CD14-positive monocyte (primary cell): ENCODE results near the gene ADA. TPM values are rescaled to one million over a fixed set of nuclear protein-coding genes. Genes with fewer than 3 reads are reported as not detected.

Experiments used
- DNase-seq, 3 donors: peaks; one replicate each; pipeline ENCODE4 v3.0.0-alpha.2; 2011 to 2022
- H2AFZ ChIP-seq: 2 replicates; pipeline ENCODE4 v1.6.0; 2012; ENCODE audit warnings: mild to moderate bottlenecking, low read depth, low read length, inconsistent platforms; ENCODE audit not compliant: insufficient read depth, poor library complexity, severe bottlenecking
- H3K27ac ChIP-seq, 2 donors: 1 replicate in 1 of 2; 2 replicates in 1 of 2; pipeline ENCODE4 v1.5.1; 2012 to 2013; ENCODE audit warnings: low read length in 2 of 2, control low read depth in 1 of 2, inconsistent platforms in 1 of 2, low read depth in 1 of 2, mild to moderate bottlenecking in 1 of 2
- H3K27me3 ChIP-seq, 2 donors: one replicate each; pipeline versions ENCODE4 v1.6.0 to v1.6.1; 2011 to 2013; ENCODE audit warnings: low read length in 2 of 2; ENCODE audit not compliant: control insufficient read depth in 2 of 2, insufficient read depth in 2 of 2
- H3K36me3 ChIP-seq, 2 donors: replicated peaks in 1 of 2; 1 replicate in 1 of 2; 2 replicates in 1 of 2; pipeline versions ENCODE4 v1.5.1 to v1.6.1; 2012 to 2013; ENCODE audit warnings: low read length in 2 of 2, control low read depth in 1 of 2, inconsistent platforms in 1 of 2, mild to moderate bottlenecking in 1 of 2; ENCODE audit not compliant: insufficient read depth in 2 of 2, control insufficient read depth in 1 of 2
- H3K4me1 ChIP-seq, 2 donors: 1 replicate in 1 of 2; 2 replicates in 1 of 2; pipeline versions ENCODE4 v1.5.1 to v1.6.1; 2012 to 2013; ENCODE audit warnings: low read length in 2 of 2, control low read depth in 1 of 2, inconsistent platforms in 1 of 2, mild to moderate bottlenecking in 1 of 2, moderate library complexity in 1 of 2; ENCODE audit not compliant: insufficient read depth in 2 of 2, control insufficient read depth in 1 of 2
- H3K4me2 ChIP-seq: replicated peaks from 2 replicates; pipeline ENCODE3; 2012; ENCODE audit warnings: low read length, moderate library complexity, mild to moderate bottlenecking; ENCODE audit not compliant: poor library complexity, severe bottlenecking; ENCODE audit errors: extremely low read depth
- H3K4me3 ChIP-seq, 3 experiments: fragments of 200-600 bp in 1 of 3; sonication (generic) in 1 of 3; replicated peaks in 1 of 3; 1 replicate in 2 of 3; 2 replicates in 1 of 3; pipeline ENCODE4 v1.5.1; 2011 to 2013; ENCODE audit warnings: low read length in 3 of 3, mild to moderate bottlenecking in 3 of 3, control low read depth in 2 of 3, low read depth in 2 of 3, inconsistent platforms in 1 of 3, moderate library complexity in 1 of 3
- H3K79me2 ChIP-seq: 2 replicates; pipeline ENCODE4 v1.6.0; 2012; ENCODE audit warnings: mild to moderate bottlenecking, control low read depth, inconsistent platforms, low read length, moderate library complexity; ENCODE audit not compliant: insufficient read depth
- H3K9ac ChIP-seq: 2 replicates; pipeline ENCODE4 v1.6.0; 2017; ENCODE audit warnings: low read length, mild to moderate bottlenecking; ENCODE audit not compliant: insufficient read depth, poor library complexity, severe bottlenecking
- H3K9me3 ChIP-seq, 2 donors: replicated peaks in 1 of 2; 1 replicate in 1 of 2; 2 replicates in 1 of 2; pipeline versions ENCODE4 v1.5.1 to v1.6.1; 2012 to 2013; ENCODE audit warnings: low read length in 2 of 2, control low read depth in 1 of 2; ENCODE audit not compliant: control insufficient read depth in 1 of 2, insufficient read depth in 1 of 2
- H4K20me1 ChIP-seq: 2 replicates; pipeline ENCODE4 v1.6.0; 2012; ENCODE audit warnings: mild to moderate bottlenecking, low read length, control low read depth, moderate library complexity; ENCODE audit not compliant: insufficient read depth
- H3K27ac Mint-ChIP-seq, 7 donors: one replicate each; pipeline ENCODE4 v1.8.0; 2020; ENCODE audit warnings: mild to moderate bottlenecking in 7 of 7, mixed read lengths in 7 of 7, moderate library complexity in 6 of 7, inconsistent platforms in 2 of 7
- H3K27me3 Mint-ChIP-seq, 3 donors: one replicate each; pipeline ENCODE4 v1.8.0; 2021 to 2022; ENCODE audit warnings: low read depth in 3 of 3, mild to moderate bottlenecking in 3 of 3, mixed read lengths in 3 of 3, moderate library complexity in 3 of 3, inconsistent platforms in 1 of 3
- H3K36me3 Mint-ChIP-seq, 2 donors: one replicate each; pipeline ENCODE4 v1.8.0; 2020; ENCODE audit warnings: mixed read lengths in 2 of 2, inconsistent platforms in 1 of 2, mild to moderate bottlenecking in 1 of 2
- H3K4me1 Mint-ChIP-seq: one replicate; pipeline ENCODE4 v1.8.0; 2020; ENCODE audit warnings: mild to moderate bottlenecking, mixed read lengths
- H3K4me3 Mint-ChIP-seq, 2 donors: one replicate each; pipeline ENCODE4 v1.8.0; 2020; ENCODE audit warnings: mild to moderate bottlenecking in 2 of 2, mixed read lengths in 2 of 2, moderate library complexity in 1 of 2
- H3K9me3 Mint-ChIP-seq, 7 donors: one replicate each; pipeline ENCODE4 v1.8.0; 2020 to 2022; ENCODE audit warnings: mixed read lengths in 7 of 7, mild to moderate bottlenecking in 6 of 7, moderate library complexity in 6 of 7, inconsistent platforms in 2 of 7
- WGBS: methylation state at CpG from one replicate; pipeline ENCODE4 v1.1.5; 2013; ENCODE audit warnings: missing lambda C conversion rate; ENCODE audit not compliant: insufficient coverage; 5-methylcytosine and 5-hydroxymethylcytosine counted together
- intact Hi-C, 2 donors: fragments of 100-400 bp; cut with micrococcal nuclease; formaldehyde crosslinking; loops; one replicate each; pipeline versions ENCODE4 v1.15.0 to v1.15.1; 2023
- polyA plus RNA-seq, 3 donors: library from polyadenylated mRNA; depleted of rRNA in 1 of 3; unstranded in 2 of 3; stranded (reverse) in 1 of 3; fragments of 300-500 nt in 2 of 3; fragments of >200 nt in 1 of 3; fragmentation: Illumina TruSeq in 2 of 3; gene quantifications; 1 replicate in 2 of 3; 2 replicates in 1 of 3; pipeline ENCODE4 v1.2.3, GENCODE V29; 2012 to 2021
- TF ChIP-seq, protein P1 (sequence below): fragments of 200-600 bp; IDR thresholded peaks from one replicate; pipeline ENCODE4 v1.8.0; 2022; ENCODE audit warnings: antibody characterized with exemption, mild to moderate bottlenecking

Gene ADA
- polyA plus RNA-seq, 3 donors, result 11.1 to 17.2 (median 15.6) TPM

DNA sequence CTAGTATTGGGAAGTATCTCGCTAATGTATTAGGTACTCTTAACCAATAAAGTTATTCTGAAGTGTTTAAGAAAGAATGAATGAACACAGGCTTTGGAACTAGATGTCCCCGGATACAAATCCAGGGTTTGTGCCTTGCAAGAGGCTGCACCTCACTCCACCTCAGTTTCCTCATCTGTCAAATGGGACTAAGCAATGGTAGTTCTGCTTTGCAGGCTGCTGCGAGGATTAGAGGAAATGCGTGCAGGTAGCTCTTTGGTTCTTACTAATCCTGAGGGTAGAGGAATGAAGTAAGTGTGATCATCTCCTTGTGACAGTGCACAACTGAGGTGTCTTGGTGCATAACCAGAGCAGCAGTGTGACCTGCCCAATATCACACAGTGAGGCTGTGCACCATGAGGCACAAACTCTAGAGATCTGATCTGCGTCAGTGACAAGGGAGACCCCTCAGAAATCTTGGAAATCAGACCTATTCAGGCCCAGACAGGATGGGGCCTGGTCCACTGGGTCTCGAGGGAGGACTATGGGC lies 26.7 kb downstream of the ADA start:
- no peaks in the 10 kb centered on the region for H3K27me3 ChIP-seq
- Mint-ChIP-seq H3K27ac (peak overlapping the region in 1 of 7 donors; percentile 86), H3K27me3 (no peaks in the 10 kb centered on the region), H3K9me3 (peaks cover 4 to 18% (median 10%) of the 10 kb centered on the region in 7 donors), H3K4me1 (peaks cover 5% of the 10 kb centered on the region), H3K36me3 (peaks cover 5 to 9% of the 10 kb centered on the region in 2 donors), H3K4me3 (no peak overlapping the region)
- no peak overlapping the region for H3K4me3 ChIP-seq
- H2AFZ ChIP-seq, result no peak overlapping the region
- no peak overlapping the region for H3K4me2 ChIP-seq
- intact Hi-C loops, result no loop called here
- TF ChIP-seq, protein P1, sequence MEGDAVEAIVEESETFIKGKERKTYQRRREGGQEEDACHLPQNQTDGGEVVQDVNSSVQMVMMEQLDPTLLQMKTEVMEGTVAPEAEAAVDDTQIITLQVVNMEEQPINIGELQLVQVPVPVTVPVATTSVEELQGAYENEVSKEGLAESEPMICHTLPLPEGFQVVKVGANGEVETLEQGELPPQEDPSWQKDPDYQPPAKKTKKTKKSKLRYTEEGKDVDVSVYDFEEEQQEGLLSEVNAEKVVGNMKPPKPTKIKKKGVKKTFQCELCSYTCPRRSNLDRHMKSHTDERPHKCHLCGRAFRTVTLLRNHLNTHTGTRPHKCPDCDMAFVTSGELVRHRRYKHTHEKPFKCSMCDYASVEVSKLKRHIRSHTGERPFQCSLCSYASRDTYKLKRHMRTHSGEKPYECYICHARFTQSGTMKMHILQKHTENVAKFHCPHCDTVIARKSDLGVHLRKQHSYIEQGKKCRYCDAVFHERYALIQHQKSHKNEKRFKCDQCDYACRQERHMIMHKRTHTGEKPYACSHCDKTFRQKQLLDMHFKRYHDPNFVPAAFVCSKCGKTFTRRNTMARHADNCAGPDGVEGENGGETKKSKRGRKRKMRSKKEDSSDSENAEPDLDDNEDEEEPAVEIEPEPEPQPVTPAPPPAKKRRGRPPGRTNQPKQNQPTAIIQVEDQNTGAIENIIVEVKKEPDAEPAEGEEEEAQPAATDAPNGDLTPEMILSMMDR, result no peak
- WGBS, result 100% methylated on average over 1 of the region's 6 CpGs
- H3K9ac ChIP-seq, result no peak overlapping the region
- H3K79me2 ChIP-seq, result no peaks in the 10 kb centered on the region
- peaks cover 0 to 19% of the 10 kb centered on the region in 2 donors for H3K36me3 ChIP-seq
- no peak overlapping the region for H3K27ac ChIP-seq
- no peaks in the 10 kb centered on the region for H4K20me1 ChIP-seq
- H3K4me1 ChIP-seq, result no peaks in the 10 kb centered on the region
- DNase-seq, result no peak
- peaks cover 9 to 12% of the 10 kb centered on the region in 2 donors for H3K9me3 ChIP-seq

DNA sequence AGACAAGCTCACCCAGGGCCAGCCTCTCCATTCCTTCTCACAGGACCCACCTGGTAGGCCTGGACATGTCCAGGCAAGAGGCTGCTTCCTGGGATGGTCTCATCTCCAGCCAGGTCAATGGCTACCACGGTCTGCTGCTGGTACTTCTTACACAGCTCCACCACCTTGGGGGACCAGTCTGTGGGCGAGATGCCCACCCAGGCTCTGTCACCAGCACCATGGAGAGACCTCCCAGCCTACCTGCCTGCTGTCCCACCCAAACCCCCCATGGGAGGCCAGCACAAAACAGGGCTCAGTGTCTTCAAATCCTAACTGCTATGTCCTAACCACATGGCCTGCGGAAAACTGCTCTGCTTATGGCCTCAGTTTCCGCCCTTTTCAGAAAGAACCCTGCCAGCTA lies 27.3 kb downstream of the ADA start:
- DNase-seq, result no peak
- Mint-ChIP-seq H3K27ac (no peak overlapping the region), H3K36me3 (peaks cover 11 to 15% of the 10 kb centered on the region in 2 donors), H3K4me3 (no peak overlapping the region), H3K27me3 (no peaks in the 10 kb centered on the region), H3K9me3 (peaks cover 4 to 18% (median 10%) of the 10 kb centered on the region in 7 donors), H3K4me1 (peaks cover 5% of the 10 kb centered on the region)
- H3K9ac ChIP-seq, result no peak overlapping the region
- H3K79me2 ChIP-seq, result no peaks in the 10 kb centered on the region
- H3K4me3 ChIP-seq, result no peak overlapping the region
- intact Hi-C loops, result no loop called here
- H3K9me3 ChIP-seq, result peaks cover 9 to 12% of the 10 kb centered on the region in 2 donors
- no peaks in the 10 kb centered on the region for H3K27me3 ChIP-seq
- no peaks in the 10 kb centered on the region for H3K4me1 ChIP-seq
- WGBS, result 98% methylated on average over 4 of the region's 4 CpGs
- TF ChIP-seq, protein P1, result no peak
- peaks cover 0 to 26% of the 10 kb centered on the region in 2 donors for H3K36me3 ChIP-seq
- H4K20me1 ChIP-seq, result no peaks in the 10 kb centered on the region
- no peak overlapping the region for H3K4me2 ChIP-seq
- H3K27ac ChIP-seq, result no peak overlapping the region
- H2AFZ ChIP-seq, result no peak overlapping the region
